ENCODE results near the gene PAPSS2. TPM values are rescaled to one million over a fixed set of nuclear protein-coding genes. Genes with fewer than 3 reads are reported as not detected.

PAPSS2 gene
- total and polyA plus RNA-seq, 8 donors = 1.3 to 17.3 (median 10.8) TPM

GRCh38 chr10:87639493-87639892 is 20.2 kb upstream of the PAPSS2 start:
- no peaks in the 10 kb centered on the region for H3K9me3 ChIP-seq
- intact Hi-C loops (cut with DNase I; ENCODE audit: low total_unique reads) = no loop called here
- no peak overlapping the region for H3K27ac ChIP-seq
- no peaks in the 10 kb centered on the region for H3K27me3 ChIP-seq
- no peaks in the 10 kb centered on the region for H3K36me3 ChIP-seq
- H3K4me1 ChIP-seq = peaks cover 0 to 5% (median 0%) of the 10 kb centered on the region in 4 donors
- 82 to 93% (median 92%) methylated on average over 3 of the region's 3 CpGs for WGBS, 5 donors
- TF ChIP-seq CTCF (IDR thresholded peaks at IDR 0.05) (no peak), EP300 (IDR thresholded peaks at IDR 0.05) (no peak), POLR2A (IDR thresholded peaks at IDR 0.05) (no peak), POLR2AphosphoS5 (IDR thresholded peaks at IDR 0.05) (no peak)
- no peak for DNase-seq
- no peak overlapping the region for H3K4me3 ChIP-seq

- Histone ChIP-seq H3K4me1 (peaks cover 0 to 5% (median 0%) of the 10 kb centered on the region in 4 donors), H3K27ac (no peak overlapping the region), H3K36me3 (no peaks in the 10 kb centered on the region), H3K4me3 (no peak overlapping the region), H3K27me3 (no peaks in the 10 kb centered on the region), H3K9me3 (no peaks in the 10 kb centered on the region)
- no peak for TF ChIP-seq POLR2AphosphoS5 (IDR thresholded peaks at IDR 0.05)
- no peak for TF ChIP-seq CTCF (IDR thresholded peaks at IDR 0.05)
- TF ChIP-seq POLR2A (IDR thresholded peaks at IDR 0.05) = no peak
- no peak for TF ChIP-seq EP300 (IDR thresholded peaks at IDR 0.05)
- no peak for DNase-seq
- intact Hi-C loops (cut with DNase I; ENCODE audit: low total_unique reads) = no loop called here
Observed at GRCh38 chr10:87640043-87640442, 19.6 kb upstream of the PAPSS2 start.

GRCh38 chr10:87642486-87642885 is 17.2 kb upstream of the PAPSS2 start:
- intact Hi-C loops (cut with DNase I; ENCODE audit: low total_unique reads) = no loop called here
- TF ChIP-seq CTCF (IDR thresholded peaks at IDR 0.05) = no peak
- no peak for TF ChIP-seq POLR2AphosphoS5 (IDR thresholded peaks at IDR 0.05)
- no peak for TF ChIP-seq POLR2A (IDR thresholded peaks at IDR 0.05)
- TF ChIP-seq EP300 (IDR thresholded peaks at IDR 0.05) = no peak
- Histone ChIP-seq H3K36me3 (no peaks in the 10 kb centered on the region), H3K4me3 (no peak overlapping the region), H3K27ac (no peak overlapping the region), H3K9me3 (no peaks in the 10 kb centered on the region), H3K4me1 (no peaks in the 10 kb centered on the region), H3K27me3 (no peaks in the 10 kb centered on the region)
- no peak for DNase-seq
- 83 to 91% (median 87%) methylated on average over 11 of the region's 11 CpGs for WGBS, 5 donors

- no peak overlapping the region for H3K4me3 ChIP-seq
- H3K36me3 ChIP-seq = no peaks in the 10 kb centered on the region
- intact Hi-C loops (cut with DNase I; ENCODE audit: low total_unique reads) = no loop called here
- H3K9me3 ChIP-seq = no peaks in the 10 kb centered on the region
- DNase-seq = no peak
- no peak for TF ChIP-seq POLR2A (IDR thresholded peaks at IDR 0.05)
- no peak for TF ChIP-seq EP300 (IDR thresholded peaks at IDR 0.05)
- TF ChIP-seq POLR2AphosphoS5 (IDR thresholded peaks at IDR 0.05) = no peak
- no peak for TF ChIP-seq CTCF (IDR thresholded peaks at IDR 0.05)
- H3K4me1 ChIP-seq = no peaks in the 10 kb centered on the region
- no peak overlapping the region for H3K27ac ChIP-seq
- no peaks in the 10 kb centered on the region for H3K27me3 ChIP-seq
Observed at GRCh38 chr10:87642988-87643387, 16.7 kb upstream of the PAPSS2 start.
